SU-DHL-6 (cell line): Measurements from ENCODE around the gene VWA8.

Experiments
- H2AFZ ChIP-seq: fragments of 200-600 bp; sonication (generic); 2 replicates; pipeline ENCODE4 v1.6.1; 2014; ENCODE audit warnings: low read depth, mild to moderate bottlenecking, moderate library complexity, mixed read lengths, antibody characterized with exemption, low read length; ENCODE audit not compliant: severe bottlenecking
- H3F3A ChIP-seq: fragments of 200-600 bp; shearing (Covaris generic); 2 replicates; pipeline ENCODE4 v1.6.0; 2016; ENCODE audit warnings: antibody characterized with exemption, mild to moderate bottlenecking; ENCODE audit not compliant: insufficient read depth
- H3K27ac ChIP-seq: fragments of 200-600 bp; sonication (generic); 2 replicates; pipeline ENCODE4 v1.5.1; 2016; ENCODE audit warnings: low read depth, mild to moderate bottlenecking, low read length, moderate library complexity, mixed read lengths
- H3K27me3 ChIP-seq: fragments of 200-600 bp; sonication (generic), shearing (Covaris generic); 2 replicates; pipeline ENCODE4 v1.6.0; 2014; ENCODE audit warnings: mild to moderate bottlenecking, low read length
- H3K36me3 ChIP-seq: fragments of 200-600 bp; sonication (generic); 2 replicates; pipeline ENCODE4 v1.6.1; 2014; ENCODE audit warnings: mild to moderate bottlenecking, low read length, mixed read lengths
- H3K4me2 ChIP-seq: fragments of 300-600, 200-600 bp; shearing (Covaris generic), sonication (generic); 2 replicates; pipeline ENCODE4 v1.6.0; 2014; ENCODE audit warnings: low read length, low read depth, mild to moderate bottlenecking; ENCODE audit not compliant: poor library complexity, severe bottlenecking
- H3K4me3 ChIP-seq: fragments of 200-600 bp; sonication (generic); 2 replicates; pipeline ENCODE4 v1.5.1; 2014; ENCODE audit warnings: antibody characterized with exemption, low read length, mild to moderate bottlenecking, mixed read lengths; ENCODE audit not compliant: insufficient read depth, poor library complexity, severe bottlenecking
- H3K79me2 ChIP-seq: fragments of 200-600 bp; sonication (generic); 2 replicates; pipeline ENCODE4 v1.6.1; 2014; ENCODE audit warnings: mild to moderate bottlenecking, low read length, moderate library complexity; ENCODE audit not compliant: insufficient read depth
- H3K9ac ChIP-seq: fragments of 200-600 bp; sonication (generic); 2 replicates; pipeline ENCODE4 v1.7.0; 2014; ENCODE audit warnings: mild to moderate bottlenecking, low read length
- H3K9me2 ChIP-seq: fragments of 200-600 bp; sonication (generic); replicated peaks from 2 replicates; pipeline ENCODE4 v1.6.1; 2014; ENCODE audit warnings: low read length; ENCODE audit not compliant: insufficient read depth
- H3K9me3 ChIP-seq: fragments of 200-600 bp; sonication (generic); 2 replicates; pipeline ENCODE4 v1.6.1; 2014; ENCODE audit warnings: low read length, mixed read lengths; ENCODE audit not compliant: insufficient read depth
- H4K20me1 ChIP-seq: fragments of 200-600 bp; sonication (generic); 2 replicates; pipeline ENCODE4 v1.6.1; 2014; ENCODE audit warnings: low read depth, mild to moderate bottlenecking, antibody characterized with exemption, low read length, moderate library complexity, mixed read lengths
- CTCF ChIP-seq: fragments of 200-600 bp; sonication (generic); IDR thresholded peaks from one replicate; pipeline ENCODE4 v1.5.1; 2017; ENCODE audit warnings: antibody characterized with exemption, mild to moderate bottlenecking, low read length, moderate library complexity; ENCODE audit not compliant: insufficient read depth, poor library complexity, severe bottlenecking
- EZH2phosphoT487 ChIP-seq: fragments of 200-600 bp; sonication (generic), shearing (Covaris generic); conservative IDR thresholded peaks from 2 replicates; pipeline ENCODE4 v1.6.1; 2018; ENCODE audit warnings: mild to moderate bottlenecking, antibody characterized with exemption, low read length, moderate library complexity, mixed read lengths

Gene VWA8

GRCh38 chr13:41780715-41781706 lies 179.9 kb downstream of the VWA8 start:
- no peaks in the 10 kb centered on the region for H3F3A ChIP-seq
- no peaks in the 10 kb centered on the region for H3K36me3 ChIP-seq
- no peaks in the 10 kb centered on the region for H3K79me2 ChIP-seq
- no peaks in the 10 kb centered on the region for H3K27me3 ChIP-seq
- H3K9me2 ChIP-seq: no peaks in the 10 kb centered on the region
- no peaks in the 10 kb centered on the region for H3K9me3 ChIP-seq
- TF ChIP-seq EZH2phosphoT487 (no peak), CTCF (no peak)
- H3K4me2 ChIP-seq: no peak overlapping the region
- H3K4me3 ChIP-seq: no peak overlapping the region
- no peak overlapping the region for H3K9ac ChIP-seq
- H2AFZ ChIP-seq: no peak overlapping the region
- H3K27ac ChIP-seq: no peak overlapping the region
- no peaks in the 10 kb centered on the region for H4K20me1 ChIP-seq

- Histone ChIP-seq H3K9me3 (no peaks in the 10 kb centered on the region), H3K79me2 (no peaks in the 10 kb centered on the region), H3K36me3 (no peaks in the 10 kb centered on the region), H3K27me3 (no peaks in the 10 kb centered on the region), H3K27ac (no peak overlapping the region), H3K4me3 (no peak overlapping the region), H2AFZ (no peak overlapping the region), H3K9me2 (no peaks in the 10 kb centered on the region), H3K9ac (no peak overlapping the region), H3K4me2 (no peak overlapping the region), H4K20me1 (no peaks in the 10 kb centered on the region), H3F3A (no peaks in the 10 kb centered on the region)
- TF ChIP-seq CTCF: no peak
- TF ChIP-seq EZH2phosphoT487: no peak
Measured at GRCh38 chr13:41775251-41775650, 185.7 kb downstream of the VWA8 start.

- Histone ChIP-seq H3K9ac (no peak overlapping the region), H3K79me2 (no peaks in the 10 kb centered on the region), H3F3A (no peaks in the 10 kb centered on the region), H3K9me2 (no peaks in the 10 kb centered on the region), H3K27me3 (no peaks in the 10 kb centered on the region), H3K9me3 (no peaks in the 10 kb centered on the region), H3K4me2 (no peak overlapping the region), H2AFZ (no peak overlapping the region), H3K27ac (no peak overlapping the region), H4K20me1 (no peaks in the 10 kb centered on the region), H3K4me3 (no peak overlapping the region), H3K36me3 (no peaks in the 10 kb centered on the region)
- TF ChIP-seq EZH2phosphoT487 (no peak), CTCF (no peak)
Measured at GRCh38 chr13:41774605-41775218, 186.2 kb downstream of the VWA8 start.
